Daoy (cell line): ENCODE results near the gene DDIT4. TPM values are rescaled to one million over a fixed set of nuclear protein-coding genes. Genes with fewer than 3 reads are reported as not detected.
"Not testable (repeated sequence)": the region's sequence is repeated elsewhere in the genome, so short reads cannot be mapped to it uniquely, and the experiment has no call there.

Experiments used
- DNase-seq: peaks from one replicate; pipeline ENCODE4 v3.0.0-alpha.2; 2015; ENCODE audit warnings: low read depth
- total RNA-seq: library from RNA; depleted of rRNA; stranded (reverse); fragments of >200 nt; shearing (Covaris generic); gene quantifications from 2 replicates; pipeline ENCODE4 v1.2.3, GENCODE V29; 2014; rRNA removed

DDIT4 gene
- 12.8 and 14.5 TPM in 2 replicates for total RNA-seq

GRCh38 chr10:72273410-72274212 lies at the start of gene DDIT4:
Gene DDIT4 (plus strand): TSS chr10:72273924. CDS start chr10:72274217, 293 bp downstream.
- DNase-seq: peak; percentile 98

- not testable (repeated sequence) for DNase-seq
These were observed 49.5 kb upstream of the DDIT4 start for GRCh38 chr10:72224191-72224590.

- DNase-seq: no peak
These were observed 47.2 kb upstream of the DDIT4 start for GRCh38 chr10:72226418-72227027.

GRCh38 chr10:72227826-72228225 lies 45.9 kb upstream of the DDIT4 start:
- DNase-seq: no peak

GRCh38 chr10:72228318-72228751 lies 45.4 kb upstream of the DDIT4 start:
- no peak for DNase-seq

- no peak for DNase-seq
These were observed 44.2 kb upstream of the DDIT4 start for GRCh38 chr10:72229261-72230251.

GRCh38 chr10:72233621-72234020 lies 40.1 kb upstream of the DDIT4 start:
- DNase-seq: no peak

GRCh38 chr10:72234560-72235095 lies 39.1 kb upstream of the DDIT4 start:
- no peak for DNase-seq

- DNase-seq: no peak
These were observed 38.0 kb upstream of the DDIT4 start for GRCh38 chr10:72235544-72236279.

- no peak for DNase-seq
These were observed 35.1 kb upstream of the DDIT4 start for GRCh38 chr10:72238392-72239175.

- no peak for DNase-seq
These were observed 34.3 kb upstream of the DDIT4 start for GRCh38 chr10:72239409-72239808.

GRCh38 chr10:72240371-72240770 lies 33.4 kb upstream of the DDIT4 start:
- no peak for DNase-seq

GRCh38 chr10:72241691-72242252 lies 32.0 kb upstream of the DDIT4 start:
- DNase-seq: no peak

- DNase-seq: peak; percentile 64
These were observed 31.0 kb upstream of the DDIT4 start for GRCh38 chr10:72242675-72243074.

GRCh38 chr10:72243822-72244437 lies 29.8 kb upstream of the DDIT4 start:
- peak; percentile 35 for DNase-seq

GRCh38 chr10:72244573-72245038 lies 29.1 kb upstream of the DDIT4 start:
- no peak for DNase-seq

- DNase-seq: no peak
These were observed 27.7 kb upstream of the DDIT4 start for GRCh38 chr10:72245949-72246525.

- DNase-seq: no peak
These were observed 25.1 kb upstream of the DDIT4 start for GRCh38 chr10:72248468-72249151.
